ENCODE data around the gene ZNF568. TPM values are rescaled to one million over a fixed set of nuclear protein-coding genes. Genes with fewer than 3 reads are reported as not detected.

ZNF568 gene
- 10 to 100 TPM in 2 of 3 donors, 1 to 10 TPM in 1; 8.6 to 15.4 (median 10.1) TPM for polyA plus RNA-seq

- Mint-ChIP-seq H3K27ac (peak within 1 kb of the TSS; percentile 91 to 98 (median 97)), H3K27me3 (ENCODE audit: low read depth in 3 of 3) (peaks cover 3 to 10% (median 5%) of the 10 kb centered on the region in 3 donors), H3K4me1 (peaks cover 34 to 54% of the 10 kb centered on the region in 2 donors), H3K4me3 (peak within 1 kb of the TSS; percentile 93 to 97 (median 94)), H3K36me3 (peaks cover 25 to 49% (median 45%) of the 10 kb centered on the region in 3 donors), H3K9me3 (peaks cover 0 to 5% (median 0%) of the 10 kb centered on the region in 6 donors)
- peak; percentile 92 to 93 (median 92) for DNase-seq
Measured at GRCh38 chr19:36915992-36916830, at the start of gene ZNF568, which contains the start of gene ZNF829. TSS of gene ZNF568 (plus strand) at chr19:36916332. CDS start at chr19:36922771, 6,439 bp downstream. TSS of gene ZNF829 (minus strand) at chr19:36916291. CDS start at chr19:36915167, 1,124 bp downstream.

GRCh38 chr19:36876993-36877938 is 38.9 kb upstream of the ZNF568 start:
- Mint-ChIP-seq H3K27me3 (ENCODE audit: low read depth in 3 of 3) (peaks cover 0 to 5% (median 0%) of the 10 kb centered on the region in 3 donors), H3K4me1 (no peaks in the 10 kb centered on the region), H3K9me3 (peaks cover 49 to 92% (median 84%) of the 10 kb centered on the region in 6 donors), H3K27ac (no peak overlapping the region), H3K36me3 (peaks cover 59 to 69% (median 64%) of the 10 kb centered on the region in 3 donors), H3K4me3 (no peak overlapping the region)
- DNase-seq = no peak

GRCh38 chr19:36891768-36892357 is 24.3 kb upstream of the ZNF568 start:
- Mint-ChIP-seq H3K4me3 (no peak overlapping the region), H3K4me1 (no peaks in the 10 kb centered on the region), H3K36me3 (peaks cover 71 to 78% (median 72%) of the 10 kb centered on the region in 3 donors), H3K27me3 (ENCODE audit: low read depth in 3 of 3) (peaks cover 0 to 5% (median 0%) of the 10 kb centered on the region in 3 donors), H3K27ac (no peak overlapping the region), H3K9me3 (peaks cover 56 to 97% (median 91%) of the 10 kb centered on the region in 6 donors)
- DNase-seq = no peak

- no peak for DNase-seq
- H3K27me3 Mint-ChIP-seq (ENCODE audit: low read depth in 3 of 3) = peaks cover 0 to 5% (median 2%) of the 10 kb centered on the region in 3 donors
- H3K9me3 Mint-ChIP-seq = peaks cover 54 to 94% (median 89%) of the 10 kb centered on the region in 6 donors
- no peak overlapping the region for H3K4me3 Mint-ChIP-seq
- H3K36me3 Mint-ChIP-seq = peaks cover 79 to 88% (median 85%) of the 10 kb centered on the region in 3 donors
- no peak overlapping the region for H3K27ac Mint-ChIP-seq
- H3K4me1 Mint-ChIP-seq = no peaks in the 10 kb centered on the region
Measured at GRCh38 chr19:36894849-36895383, 21.2 kb upstream of the ZNF568 start.

GRCh38 chr19:36898422-36898821 is 17.7 kb upstream of the ZNF568 start:
- DNase-seq = no peak
- peaks cover 0 to 3% (median 2%) of the 10 kb centered on the region in 3 donors for H3K27me3 Mint-ChIP-seq (ENCODE audit: low read depth in 3 of 3)
- peaks cover 44 to 83% (median 76%) of the 10 kb centered on the region in 6 donors for H3K9me3 Mint-ChIP-seq
- no peaks in the 10 kb centered on the region for H3K4me1 Mint-ChIP-seq
- peaks cover 83 to 91% (median 86%) of the 10 kb centered on the region in 3 donors for H3K36me3 Mint-ChIP-seq
- no peak overlapping the region for H3K27ac Mint-ChIP-seq
- no peak overlapping the region for H3K4me3 Mint-ChIP-seq

- Mint-ChIP-seq H3K36me3 (peaks cover 21 to 46% (median 43%) of the 10 kb centered on the region in 3 donors), H3K27ac (peak overlapping the region; percentile 91 to 98 (median 97)), H3K4me1 (peaks cover 34 to 54% of the 10 kb centered on the region in 2 donors), H3K4me3 (peak overlapping the region; percentile 93 to 97 (median 94)), H3K27me3 (ENCODE audit: low read depth in 3 of 3) (peaks cover 3 to 10% (median 5%) of the 10 kb centered on the region in 3 donors), H3K9me3 (peaks cover 0 to 2% (median 0%) of the 10 kb centered on the region in 6 donors)
- no peak for DNase-seq
Measured at GRCh38 chr19:36916991-36917390, 859 bp downstream of the ZNF568 start.

GRCh38 chr19:36918090-36918489 is 2.0 kb downstream of the ZNF568 start:
- H3K36me3 Mint-ChIP-seq = peaks cover 23 to 49% (median 38%) of the 10 kb centered on the region in 3 donors
- peak overlapping the region in 2 of 6 donors; percentile 24 to 32 for H3K27ac Mint-ChIP-seq
- peak overlapping the region; percentile 31 to 93 (median 59) for H3K4me3 Mint-ChIP-seq
- no peak for DNase-seq
- peaks cover 34 to 54% of the 10 kb centered on the region in 2 donors for H3K4me1 Mint-ChIP-seq
- H3K9me3 Mint-ChIP-seq = peaks cover 0 to 2% (median 0%) of the 10 kb centered on the region in 6 donors
- peaks cover 3 to 10% (median 5%) of the 10 kb centered on the region in 3 donors for H3K27me3 Mint-ChIP-seq (ENCODE audit: low read depth in 3 of 3)

GRCh38 chr19:36931684-36932083 is 15.6 kb downstream of the ZNF568 start:
- H3K9me3 Mint-ChIP-seq = peaks cover 3 to 17% (median 15%) of the 10 kb centered on the region in 6 donors
- no peak for DNase-seq
- H3K27me3 Mint-ChIP-seq (ENCODE audit: low read depth in 3 of 3) = peaks cover 0 to 3% (median 0%) of the 10 kb centered on the region in 3 donors
- no peak overlapping the region for H3K4me3 Mint-ChIP-seq
- no peak overlapping the region for H3K27ac Mint-ChIP-seq
- peaks cover 49 to 71% (median 55%) of the 10 kb centered on the region in 3 donors for H3K36me3 Mint-ChIP-seq
- H3K4me1 Mint-ChIP-seq = no peaks in the 10 kb centered on the region

GRCh38 chr19:36939153-36939552 is 23.0 kb downstream of the ZNF568 start:
- no peak for DNase-seq
- Mint-ChIP-seq H3K4me3 (no peak overlapping the region), H3K36me3 (peaks cover 80 to 88% (median 83%) of the 10 kb centered on the region in 3 donors), H3K27me3 (ENCODE audit: low read depth in 3 of 3) (peaks cover 0 to 1% (median 0%) of the 10 kb centered on the region in 3 donors), H3K4me1 (no peaks in the 10 kb centered on the region), H3K27ac (no peak overlapping the region), H3K9me3 (peaks cover 9 to 33% (median 22%) of the 10 kb centered on the region in 6 donors)

- Mint-ChIP-seq H3K4me1 (no peaks in the 10 kb centered on the region), H3K4me3 (no peak overlapping the region), H3K27ac (no peak overlapping the region), H3K36me3 (peaks cover 47 to 55% (median 48%) of the 10 kb centered on the region in 3 donors), H3K9me3 (peaks cover 34 to 86% (median 74%) of the 10 kb centered on the region in 6 donors), H3K27me3 (ENCODE audit: low read depth in 3 of 3) (no peaks in the 10 kb centered on the region)
- DNase-seq = no peak
Measured at GRCh38 chr19:36950335-36951119, 34.4 kb downstream of the ZNF568 start.

- H3K9me3 Mint-ChIP-seq = peaks cover 26 to 40% (median 34%) of the 10 kb centered on the region in 6 donors
- H3K4me1 Mint-ChIP-seq = no peaks in the 10 kb centered on the region
Measured at GRCh38 chr19:36962346-36962745, 46.2 kb downstream of the ZNF568 start.

GRCh38 chr19:36963280-36963679 is 47.1 kb downstream of the ZNF568 start:
- Mint-ChIP-seq H3K4me3 (no peak overlapping the region), H3K27ac (no peak overlapping the region), H3K27me3 (ENCODE audit: low read depth in 3 of 3) (peaks cover 0 to 2% (median 1%) of the 10 kb centered on the region in 3 donors), H3K4me1 (no peaks in the 10 kb centered on the region), H3K36me3 (peaks cover 4 to 10% (median 6%) of the 10 kb centered on the region in 3 donors), H3K9me3 (peaks cover 18 to 32% (median 28%) of the 10 kb centered on the region in 6 donors)
- no peak for DNase-seq

More at GRCh38 chr19:36962346-36962745, 46.2 kb downstream of the ZNF568 start:
- Mint-ChIP-seq H3K27me3 (ENCODE audit: low read depth in 3 of 3) (peaks cover 0 to 2% (median 1%) of the 10 kb centered on the region in 3 donors), H3K27ac (no peak overlapping the region), H3K4me3 (no peak overlapping the region), H3K36me3 (peaks cover 10 to 13% (median 12%) of the 10 kb centered on the region in 3 donors)
- DNase-seq = no peak

Measured in immature natural killer cell (primary cell).